Measurements from ENCODE around the gene DNAJB6. TPM values are rescaled to one million over a fixed set of nuclear protein-coding genes. Genes with fewer than 3 reads are reported as not detected.

DNAJB6 gene
- polyA plus RNA-seq, 6 donors from 2014 or later, result 86.9 to 124 (median 107) TPM

GRCh38 chr7:157407512-157408257 is 70.9 kb downstream of the DNAJB6 start:
- no peaks in the 10 kb centered on the region for H3K27me3 Mint-ChIP-seq
- H3K4me1 Mint-ChIP-seq, result peaks cover 5 to 10% (median 9%) of the 10 kb centered on the region in 3 donors
- H3K9me3 Mint-ChIP-seq, result no peaks in the 10 kb centered on the region
- DNase-seq, result no peak
- no peak overlapping the region for H3K4me3 Mint-ChIP-seq
- H3K36me3 Mint-ChIP-seq, result peaks cover 0 to 4% of the 10 kb centered on the region in 2 donors
- no peak for ATAC-seq (ENCODE audit: low read depth in 2 of 2)
- H3K27ac Mint-ChIP-seq, result no peak overlapping the region

- H3K4me3 Mint-ChIP-seq, result no peak overlapping the region
- H3K4me1 Mint-ChIP-seq, result peaks cover 0 to 2% (median 1%) of the 10 kb centered on the region in 3 donors
- no peaks in the 10 kb centered on the region for H3K27me3 Mint-ChIP-seq
- H3K36me3 Mint-ChIP-seq, result peaks cover 0 to 4% of the 10 kb centered on the region in 2 donors
- no peak for ATAC-seq (ENCODE audit: low read depth in 2 of 2)
- peak overlapping the region in 1 of 6 donors; percentile 24 for H3K27ac Mint-ChIP-seq
- no peak for DNase-seq
- no peaks in the 10 kb centered on the region for H3K9me3 Mint-ChIP-seq
Measured at GRCh38 chr7:157408258-157409101, 71.7 kb downstream of the DNAJB6 start.

DNA sequence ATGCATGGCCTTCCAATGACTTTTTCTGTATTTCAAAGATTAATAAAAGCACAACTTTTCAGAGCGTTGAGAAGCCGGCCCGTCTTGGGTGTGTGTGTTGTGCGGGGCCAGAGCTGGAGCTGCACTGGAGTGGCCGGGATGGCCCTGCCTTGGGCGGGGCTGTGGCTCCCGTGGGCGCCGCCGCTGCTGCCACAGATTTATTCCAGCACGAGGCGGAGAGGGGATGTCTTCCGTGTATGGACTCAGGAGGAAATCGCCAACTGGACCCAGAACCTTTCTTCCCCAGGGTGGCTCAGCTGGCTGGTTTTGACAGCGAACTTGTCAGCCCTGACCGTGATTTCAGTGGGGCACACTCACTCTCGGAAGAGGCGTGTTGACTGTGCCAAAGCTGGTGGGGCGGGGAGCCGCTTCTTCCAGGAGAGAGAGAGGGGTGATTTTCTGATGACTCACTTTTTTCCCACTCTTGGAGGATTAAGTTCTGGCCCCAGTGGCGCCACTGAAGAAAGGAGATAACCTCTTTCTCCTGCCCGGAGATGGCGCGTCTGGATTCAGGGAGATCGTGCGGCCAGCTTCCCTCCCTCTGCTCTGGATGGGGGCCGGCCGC is 72.4 kb downstream of the DNAJB6 start:
- no peak overlapping the region for H3K27ac Mint-ChIP-seq
- no peak overlapping the region for H3K4me3 Mint-ChIP-seq
- H3K4me1 Mint-ChIP-seq, result no peaks in the 10 kb centered on the region
- ATAC-seq (ENCODE audit: low read depth in 2 of 2), result no peak
- DNase-seq, result no peak
- no peaks in the 10 kb centered on the region for H3K9me3 Mint-ChIP-seq
- H3K36me3 Mint-ChIP-seq, result peaks cover 0 to 4% of the 10 kb centered on the region in 2 donors
- H3K27me3 Mint-ChIP-seq, result no peaks in the 10 kb centered on the region

DNA sequence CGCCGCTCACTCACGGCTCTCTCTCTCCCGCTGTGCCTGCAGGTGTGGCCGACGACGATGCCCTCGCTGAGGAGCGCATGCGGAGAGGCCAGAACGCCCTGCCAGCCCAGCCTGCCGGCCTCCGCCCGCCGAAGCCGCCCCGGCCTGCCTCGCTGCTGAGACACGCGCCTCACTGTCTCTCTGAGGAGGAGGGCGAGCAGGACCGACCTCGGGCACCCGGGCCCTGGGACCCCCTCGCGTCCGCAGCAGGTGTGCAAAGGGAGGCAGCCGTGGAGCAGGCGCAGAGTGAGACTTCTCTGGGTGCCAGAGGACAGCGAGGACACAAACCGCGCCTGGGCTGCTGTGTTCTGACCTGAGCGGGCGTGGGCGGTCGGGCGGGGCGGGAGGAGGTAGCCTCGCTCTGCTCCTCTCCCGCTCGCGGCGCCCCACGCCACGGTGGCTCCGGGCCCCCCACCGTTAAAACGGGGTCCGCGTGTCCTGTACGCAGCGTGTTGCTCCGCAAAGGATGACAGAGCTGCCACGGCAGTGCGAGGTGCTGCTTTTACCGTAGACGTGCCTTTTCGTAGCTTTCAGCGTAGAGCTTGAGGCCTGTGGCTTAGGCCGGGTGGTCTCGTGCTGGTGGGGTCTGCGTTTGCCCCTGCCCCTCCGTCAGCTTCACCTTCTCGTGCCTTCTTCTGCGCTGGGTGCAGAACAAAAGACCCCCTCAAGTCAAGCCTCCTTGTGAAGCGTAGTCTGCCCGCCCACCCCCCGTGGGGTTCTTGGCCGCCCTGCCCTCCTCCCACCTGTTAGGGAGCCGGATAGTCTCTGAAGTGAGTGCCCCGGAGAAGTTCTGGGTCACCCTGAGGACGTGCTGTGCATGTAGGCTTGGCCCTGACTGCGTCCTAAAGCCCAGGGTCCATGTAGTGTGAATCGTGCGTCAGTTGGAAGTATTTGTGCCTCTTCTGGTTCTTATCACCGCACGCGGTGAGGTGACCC is 73.2 kb downstream of the DNAJB6 start:
- no peaks in the 10 kb centered on the region for H3K4me1 Mint-ChIP-seq
- H3K27ac Mint-ChIP-seq, result no peak overlapping the region
- H3K4me3 Mint-ChIP-seq, result no peak overlapping the region
- H3K27me3 Mint-ChIP-seq, result no peaks in the 10 kb centered on the region
- H3K36me3 Mint-ChIP-seq, result peaks cover 2 to 4% of the 10 kb centered on the region in 2 donors
- no peak for DNase-seq
- H3K9me3 Mint-ChIP-seq, result no peaks in the 10 kb centered on the region
- ATAC-seq (ENCODE audit: low read depth in 2 of 2), result no peak

DNA sequence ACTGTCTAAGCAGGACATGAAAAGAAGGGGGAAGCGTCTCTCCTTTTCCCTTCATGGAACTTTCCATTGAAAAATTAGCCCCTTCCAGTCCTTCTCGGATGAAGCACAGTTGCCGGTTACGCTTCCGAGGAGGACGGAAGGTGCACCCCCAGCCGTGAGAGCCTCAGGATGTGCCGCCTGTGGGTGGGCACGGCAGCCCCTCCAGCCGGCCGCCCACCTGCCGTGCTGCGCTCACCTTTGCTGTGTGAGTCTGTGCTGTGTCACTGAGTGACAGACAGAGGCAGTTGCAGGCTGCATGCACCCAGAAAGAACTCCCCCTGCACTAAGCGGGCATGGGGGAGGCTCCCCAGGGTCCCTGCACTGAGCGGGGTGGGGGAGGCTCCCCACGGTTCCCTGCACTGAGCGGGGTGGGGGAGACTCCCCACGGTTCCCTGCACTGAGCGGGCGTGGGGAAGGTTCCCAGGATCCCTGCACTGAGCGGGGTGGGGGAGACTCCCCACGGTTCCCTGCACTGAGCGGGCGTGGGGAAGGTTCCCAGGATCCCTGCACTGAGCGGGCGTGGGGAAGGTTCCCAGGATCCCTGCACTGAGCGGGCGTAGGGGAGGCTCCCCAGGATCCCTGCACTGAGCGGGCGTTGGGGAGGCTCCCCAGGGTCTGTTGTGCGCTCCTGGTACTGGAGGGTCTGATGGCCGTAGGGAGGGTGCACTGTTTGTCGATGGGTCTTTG is 74.2 kb downstream of the DNAJB6 start:
- Mint-ChIP-seq H3K4me3 (no peak overlapping the region), H3K9me3 (no peaks in the 10 kb centered on the region), H3K27me3 (no peaks in the 10 kb centered on the region), H3K36me3 (peaks cover 9 to 11% of the 10 kb centered on the region in 2 donors), H3K4me1 (peaks cover 0 to 3% (median 0%) of the 10 kb centered on the region in 3 donors), H3K27ac (no peak overlapping the region)
- DNase-seq, result no peak
- ATAC-seq (ENCODE audit: low read depth in 2 of 2), result no peak

DNA sequence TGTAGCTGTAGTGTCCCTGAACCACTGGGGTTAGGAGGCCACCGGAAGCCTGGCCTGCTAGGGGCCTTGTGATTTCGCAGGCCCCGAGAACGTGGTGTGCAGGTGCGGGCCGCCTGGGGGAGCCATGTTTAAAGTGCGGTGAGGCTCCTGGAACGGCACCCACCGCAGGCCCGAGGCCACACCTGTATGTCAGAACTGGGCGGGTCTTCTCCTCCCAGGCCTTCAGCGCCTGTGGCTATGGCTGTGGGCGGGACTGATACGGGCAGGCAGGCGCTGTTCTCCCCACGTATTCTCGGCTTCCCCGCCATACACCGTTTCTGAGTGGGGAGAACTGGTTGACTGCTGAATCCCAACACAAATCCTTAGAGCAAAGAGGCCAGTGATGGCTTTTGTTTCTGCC is 74.8 kb downstream of the DNAJB6 start:
- no peak overlapping the region for H3K27ac Mint-ChIP-seq
- H3K9me3 Mint-ChIP-seq, result no peaks in the 10 kb centered on the region
- ATAC-seq (ENCODE audit: low read depth in 2 of 2) (no peak), DNase-seq (no peak)
- H3K4me1 Mint-ChIP-seq, result peaks cover 0 to 3% (median 0%) of the 10 kb centered on the region in 3 donors
- no peaks in the 10 kb centered on the region for H3K27me3 Mint-ChIP-seq
- peaks cover 12 to 13% of the 10 kb centered on the region in 2 donors for H3K36me3 Mint-ChIP-seq
- no peak overlapping the region for H3K4me3 Mint-ChIP-seq

DNA sequence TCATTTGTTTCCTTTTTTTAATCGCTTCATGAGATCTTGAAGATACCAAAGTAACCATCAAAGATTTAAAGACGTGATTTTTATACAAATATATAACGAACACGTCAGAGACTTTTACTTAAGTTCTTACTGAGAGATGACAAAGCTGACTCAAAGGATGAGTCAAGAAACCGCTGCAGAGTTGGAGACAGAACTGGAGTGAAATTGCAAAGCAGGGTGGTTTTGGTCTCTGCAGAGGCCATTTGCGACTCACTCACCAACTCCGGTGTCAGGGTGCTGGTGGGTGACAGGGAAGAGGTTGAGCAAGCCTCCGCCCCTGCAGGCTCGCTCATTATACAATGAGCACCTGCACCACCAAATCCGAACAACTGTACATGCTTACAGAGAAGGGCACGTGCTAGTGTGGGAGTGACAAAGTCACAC is 75.2 kb downstream of the DNAJB6 start:
- no peak for DNase-seq
- Mint-ChIP-seq H3K9me3 (no peaks in the 10 kb centered on the region), H3K36me3 (peaks cover 16 to 17% of the 10 kb centered on the region in 2 donors)

DNA sequence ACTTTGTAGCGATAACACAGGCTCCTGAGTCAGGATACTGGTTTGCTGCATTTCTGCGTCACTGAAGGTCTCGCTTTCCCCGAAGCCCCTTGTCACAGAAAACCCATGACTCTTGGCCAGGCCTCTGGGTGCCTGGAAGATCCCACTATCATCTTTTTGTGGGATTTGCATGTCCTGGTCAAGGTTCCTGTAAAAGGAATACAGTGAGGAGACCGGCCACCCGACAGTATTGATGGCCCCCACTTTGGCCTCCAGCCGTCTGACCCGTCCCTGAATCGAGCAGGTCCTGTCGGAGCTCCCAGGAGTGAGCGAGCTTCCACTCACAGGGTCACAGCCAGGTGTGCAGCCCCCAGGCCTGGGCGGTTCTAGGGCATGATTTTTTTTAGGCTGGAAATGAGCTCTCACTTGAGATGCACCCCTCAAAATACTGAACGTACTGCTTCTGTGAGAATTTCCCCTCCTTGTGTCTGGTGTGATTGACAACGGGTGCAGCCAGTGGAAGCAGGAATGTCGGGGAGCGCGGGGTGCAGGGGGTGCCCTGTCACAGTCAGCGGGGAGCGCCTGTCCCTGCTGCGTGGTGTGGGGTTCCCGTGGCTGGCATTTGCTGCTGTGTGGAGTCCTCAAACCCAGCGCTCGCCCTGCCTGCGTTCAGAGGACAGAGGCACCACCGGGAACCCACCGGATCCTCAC is 75.8 kb downstream of the DNAJB6 start:
- H3K36me3 Mint-ChIP-seq, result peaks cover 18 to 19% of the 10 kb centered on the region in 2 donors
- ATAC-seq (ENCODE audit: low read depth in 2 of 2), result no peak

More for the DNA sequence above, 75.2 kb downstream of the DNAJB6 start:
- no peak overlapping the region for H3K4me3 Mint-ChIP-seq
- ATAC-seq (ENCODE audit: low read depth in 2 of 2), result no peak
- H3K27ac Mint-ChIP-seq, result no peak overlapping the region
- H3K27me3 Mint-ChIP-seq, result no peaks in the 10 kb centered on the region
- peaks cover 0 to 3% (median 0%) of the 10 kb centered on the region in 3 donors for H3K4me1 Mint-ChIP-seq

GRCh38 chr7:157413881-157414701 is 77.3 kb downstream of the DNAJB6 start:
- Mint-ChIP-seq H3K9me3 (no peaks in the 10 kb centered on the region), H3K4me1 (peaks cover 0 to 3% (median 0%) of the 10 kb centered on the region in 3 donors), H3K4me3 (peak overlapping the region in 1 of 8 donors; percentile 78), H3K36me3 (peaks cover 14 to 19% of the 10 kb centered on the region in 2 donors), H3K27ac (no peak overlapping the region), H3K27me3 (no peaks in the 10 kb centered on the region)
- ATAC-seq (ENCODE audit: low read depth in 2 of 2) (no peak), DNase-seq (no peak)

More for the DNA sequence above, 75.8 kb downstream of the DNAJB6 start:
- H3K9me3 Mint-ChIP-seq, result no peaks in the 10 kb centered on the region
- no peak overlapping the region for H3K27ac Mint-ChIP-seq
- peaks cover 0 to 3% (median 0%) of the 10 kb centered on the region in 3 donors for H3K4me1 Mint-ChIP-seq
- no peaks in the 10 kb centered on the region for H3K27me3 Mint-ChIP-seq
- no peak overlapping the region for H3K4me3 Mint-ChIP-seq
- DNase-seq, result no peak

GRCh38 chr7:157414702-157415096 is 77.9 kb downstream of the DNAJB6 start:
- peaks cover 14 to 19% of the 10 kb centered on the region in 2 donors for H3K36me3 Mint-ChIP-seq
- no peaks in the 10 kb centered on the region for H3K27me3 Mint-ChIP-seq
- H3K27ac Mint-ChIP-seq, result no peak overlapping the region
- DNase-seq (no peak), ATAC-seq (ENCODE audit: low read depth in 2 of 2) (no peak)
- H3K4me3 Mint-ChIP-seq, result peak overlapping the region in 1 of 8 donors; percentile 78
- H3K9me3 Mint-ChIP-seq, result no peaks in the 10 kb centered on the region
- H3K4me1 Mint-ChIP-seq, result peaks cover 0 to 3% (median 0%) of the 10 kb centered on the region in 3 donors

GRCh38 chr7:157415486-157415885 is 78.7 kb downstream of the DNAJB6 start:
- no peak for DNase-seq
- ATAC-seq (ENCODE audit: low read depth in 2 of 2), result no peak
- Mint-ChIP-seq H3K9me3 (no peaks in the 10 kb centered on the region), H3K27me3 (no peaks in the 10 kb centered on the region), H3K4me1 (peaks cover 0 to 3% (median 0%) of the 10 kb centered on the region in 3 donors), H3K36me3 (peaks cover 14 to 19% of the 10 kb centered on the region in 2 donors), H3K4me3 (no peak overlapping the region), H3K27ac (peak overlapping the region in 1 of 6 donors; percentile 81)
